NOMO-1 treated with dmso at 0.1 percent for 144 hours (cell line): Measurements from ENCODE around the gene PPP1R3G.
"Not testable (repeated sequence)": the region's sequence is repeated elsewhere in the genome, so short reads cannot be mapped to it uniquely, and the experiment has no call there.

Source experiments
- DNase-seq: peaks from one replicate; lab custom pipeline; 2025; ENCODE audit not compliant: unreplicated experiment; lab: John Stamatoyannopoulos, UW

PPP1R3G gene

DNA sequence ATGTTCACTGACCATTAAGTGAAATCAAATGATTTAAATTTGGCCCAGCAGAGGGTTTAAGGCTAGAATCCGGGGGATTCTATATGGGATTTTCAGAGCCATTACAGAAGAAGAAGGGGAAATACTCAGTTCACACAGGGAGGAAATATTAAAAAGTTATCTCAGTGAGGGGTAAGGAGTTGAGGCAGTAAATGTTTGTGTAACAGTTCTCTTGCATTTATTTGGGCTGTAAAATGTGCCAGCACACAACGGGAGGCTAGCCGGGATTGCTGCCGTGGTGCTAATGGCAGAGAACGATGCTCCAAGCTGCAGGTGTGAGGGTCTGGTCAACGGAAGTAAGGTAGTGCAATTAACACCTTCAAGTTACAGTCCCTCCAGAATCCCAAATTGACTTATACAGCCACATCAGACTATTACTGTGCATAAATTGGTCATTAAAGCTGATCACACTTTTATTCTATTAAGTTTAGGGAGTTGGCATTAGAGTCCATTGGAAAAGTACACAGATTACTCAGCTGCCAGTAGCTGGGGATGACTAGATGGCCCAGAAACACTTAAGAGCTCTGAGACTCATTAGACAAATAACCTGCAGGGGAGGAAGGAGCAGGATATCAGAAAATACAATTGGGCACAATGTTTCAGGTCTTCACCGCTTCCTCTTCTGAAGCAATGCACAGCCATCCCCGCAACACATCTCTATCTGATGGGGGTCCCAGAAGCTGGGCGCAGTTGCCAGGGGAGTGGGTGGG lies 31.3 kb downstream of the PPP1R3G start:
- DNase-seq, result no peak

DNA sequence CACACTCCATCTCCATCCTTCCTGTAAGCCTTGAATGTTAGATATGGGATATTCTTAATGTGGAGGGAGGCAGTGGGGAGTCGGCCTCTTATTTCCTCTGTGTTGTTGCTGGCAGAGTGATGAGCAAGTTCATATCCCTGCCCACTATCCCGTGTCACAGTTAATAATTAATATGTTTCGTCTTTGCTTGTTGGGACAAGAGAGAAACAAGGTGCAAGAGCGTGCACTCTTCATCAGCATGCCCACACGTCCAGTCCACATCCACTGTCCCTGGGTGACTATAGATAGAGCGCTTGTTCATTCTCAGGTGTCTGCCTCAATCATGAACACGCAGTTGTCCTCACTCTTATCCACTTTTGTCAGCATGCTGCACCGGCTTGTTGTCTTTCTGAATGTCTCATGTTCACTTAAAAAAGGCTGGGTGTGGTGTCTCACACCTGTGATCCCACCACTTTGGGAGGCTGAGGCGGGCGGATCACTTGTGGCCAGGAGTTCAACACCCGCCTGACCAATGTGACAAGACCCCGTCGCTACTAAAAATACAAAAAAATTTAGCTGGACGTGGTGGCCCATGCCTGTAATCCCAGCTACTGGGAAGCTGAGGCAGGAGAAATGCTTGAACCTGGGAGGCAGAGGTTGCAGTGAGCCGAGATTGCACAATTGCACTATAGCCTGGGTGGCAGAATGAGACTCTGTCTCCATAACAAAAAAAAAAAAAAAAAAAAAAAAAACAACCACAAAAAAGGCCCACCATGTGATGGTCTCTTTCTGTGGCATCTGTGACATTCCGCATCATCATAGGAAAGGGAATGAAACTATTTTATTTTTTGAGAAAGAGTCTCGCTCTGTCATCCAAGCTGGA lies 34.2 kb downstream of the PPP1R3G start:
- DNase-seq, result no peak

DNA sequence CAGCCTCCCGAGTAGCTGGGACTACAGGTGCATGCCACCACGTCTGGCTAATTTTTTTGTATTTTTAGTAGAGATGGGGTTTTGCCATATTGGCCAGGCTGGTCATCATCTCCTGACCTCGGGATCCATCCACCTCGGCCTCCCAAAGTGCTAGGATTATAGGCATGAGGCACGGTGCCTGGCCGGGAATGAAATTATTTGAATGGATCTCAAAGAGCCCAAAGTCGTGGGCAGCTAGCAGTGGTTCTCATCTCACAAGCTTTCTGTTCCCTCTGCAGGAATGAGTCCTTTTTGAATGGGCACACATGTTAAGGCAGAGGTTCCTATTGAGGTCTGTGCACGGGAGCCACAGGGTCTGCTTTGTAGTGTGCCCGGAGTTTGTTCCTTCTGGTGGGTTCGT lies 34.9 kb downstream of the PPP1R3G start:
- no peak for DNase-seq

DNA sequence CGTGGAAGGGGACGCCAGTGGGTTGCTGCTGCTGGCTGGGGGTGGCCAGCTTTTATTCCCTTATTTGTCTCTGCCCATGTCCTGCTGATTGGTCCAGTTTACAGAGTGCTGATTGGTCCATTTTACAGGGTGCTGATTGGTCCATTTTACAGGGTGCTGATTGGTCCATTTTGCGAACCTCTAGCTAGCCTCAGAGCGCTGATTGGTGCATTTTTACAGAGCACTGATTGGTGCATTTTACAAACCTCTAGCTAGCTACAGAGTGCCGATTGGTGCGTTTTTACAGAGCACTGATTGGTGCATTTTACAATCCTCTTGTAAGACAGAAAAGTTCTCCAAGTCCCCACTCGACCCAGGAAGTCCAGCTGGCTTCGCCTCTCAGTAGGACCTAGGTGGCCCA lies 35.4 kb downstream of the PPP1R3G start:
- not testable (repeated sequence) for DNase-seq

DNA sequence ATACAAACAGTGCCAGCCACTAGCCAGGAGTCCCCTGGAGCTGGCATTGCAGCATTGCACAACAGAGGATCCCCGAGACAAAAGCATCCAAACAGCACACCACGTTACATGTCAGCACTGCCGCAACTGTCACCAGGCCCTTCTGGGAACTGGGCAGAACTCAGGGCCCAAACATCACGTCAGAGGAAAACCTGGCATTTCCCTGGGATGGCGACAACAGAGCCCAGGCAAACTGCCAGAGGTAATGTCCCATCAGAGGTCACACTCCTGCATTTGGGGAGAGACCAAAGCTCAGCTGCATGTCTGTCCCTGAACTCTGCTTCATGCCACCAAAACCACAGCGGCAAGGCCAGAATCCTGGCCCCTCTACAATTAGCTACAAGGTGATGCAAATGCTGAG lies 36.3 kb downstream of the PPP1R3G start:
- no peak for DNase-seq

DNA sequence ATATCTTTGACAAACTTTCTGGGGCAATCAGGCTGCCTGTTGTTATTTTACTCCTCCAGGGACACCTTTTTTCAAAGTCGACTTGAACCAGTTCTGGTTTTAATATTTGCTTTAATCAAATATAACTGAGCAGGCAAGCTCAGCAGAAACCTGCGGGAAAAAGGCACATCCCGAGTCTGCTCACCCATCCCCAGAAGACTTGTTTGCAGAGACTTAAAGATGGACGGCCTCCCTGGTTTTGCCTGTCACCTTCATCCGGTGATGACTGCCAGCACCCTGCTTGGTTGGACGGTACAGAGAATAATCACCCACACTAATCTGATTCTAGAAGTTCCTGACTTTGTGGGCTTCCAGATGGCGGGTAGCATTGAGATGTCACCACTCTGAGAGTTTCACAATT lies 36.8 kb downstream of the PPP1R3G start:
- DNase-seq, result no peak

DNA sequence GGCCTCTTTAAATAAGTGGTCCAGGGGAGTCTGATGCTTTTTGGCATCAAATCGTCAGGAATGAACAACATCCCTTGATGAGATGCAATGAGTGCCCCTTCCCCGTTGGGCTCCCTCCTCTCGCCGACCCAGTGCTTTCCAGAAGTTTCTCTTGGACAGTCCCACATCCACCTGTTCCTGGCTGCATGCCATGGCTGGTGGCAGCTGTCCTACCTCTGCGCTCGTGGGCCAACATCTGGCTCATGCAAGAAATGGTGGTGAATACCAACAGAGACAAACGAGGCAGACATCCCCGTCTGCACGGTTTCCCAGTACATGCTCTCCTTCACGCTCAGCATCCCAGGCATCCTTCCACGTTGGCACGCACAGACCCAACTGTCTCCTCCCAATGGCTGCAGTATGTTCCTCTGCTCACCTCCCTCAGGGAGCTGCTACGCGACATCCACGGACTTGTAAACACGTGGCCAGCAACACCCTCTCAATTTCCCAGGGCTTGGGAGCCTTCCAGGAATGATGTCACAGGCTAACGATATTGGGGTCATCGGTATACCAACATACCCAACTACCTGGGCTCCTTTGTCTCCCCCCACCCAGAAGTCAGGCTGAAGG lies 37.5 kb downstream of the PPP1R3G start:
- no peak for DNase-seq

DNA sequence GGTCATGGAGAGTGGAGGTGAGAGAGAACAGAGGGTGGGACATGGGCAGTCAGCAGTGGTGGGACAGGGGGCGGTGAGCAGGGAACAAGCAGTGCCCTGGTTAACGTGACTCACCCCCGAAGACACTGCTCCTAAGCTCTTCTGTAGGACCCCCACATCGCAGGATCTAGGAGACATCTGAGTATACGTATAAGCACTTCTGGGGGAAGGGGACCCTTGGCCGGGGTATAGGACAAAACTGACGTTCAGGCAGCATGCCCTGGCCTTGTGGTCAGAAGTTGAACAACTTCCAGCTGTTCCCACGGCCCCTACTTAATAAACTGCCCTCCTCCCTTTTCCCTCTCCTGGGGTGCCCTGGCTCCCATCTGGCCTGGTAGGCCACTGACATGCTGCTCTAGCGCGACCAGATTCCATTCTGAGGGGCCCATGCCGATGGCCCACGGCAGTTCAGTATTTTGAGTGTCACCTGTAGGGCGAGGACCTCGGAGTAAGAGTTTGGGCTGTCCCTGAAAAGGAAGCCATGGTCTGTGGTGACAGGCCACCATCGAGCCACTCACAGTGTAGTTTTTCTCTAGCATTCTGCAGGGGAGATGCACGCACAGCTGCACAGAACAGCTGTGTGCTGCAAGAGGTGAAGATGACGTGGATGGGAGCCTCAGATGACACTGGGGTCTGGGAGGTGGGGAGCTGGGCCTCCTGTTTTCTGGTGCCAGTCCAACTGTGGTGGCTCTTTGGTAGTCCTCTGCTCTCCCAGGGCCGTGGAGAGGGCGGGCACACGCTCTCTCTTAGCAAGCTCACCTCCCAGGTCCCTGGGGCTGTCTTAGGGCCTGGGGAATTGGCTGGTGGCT lies 38.4 kb downstream of the PPP1R3G start:
- no peak for DNase-seq

DNA sequence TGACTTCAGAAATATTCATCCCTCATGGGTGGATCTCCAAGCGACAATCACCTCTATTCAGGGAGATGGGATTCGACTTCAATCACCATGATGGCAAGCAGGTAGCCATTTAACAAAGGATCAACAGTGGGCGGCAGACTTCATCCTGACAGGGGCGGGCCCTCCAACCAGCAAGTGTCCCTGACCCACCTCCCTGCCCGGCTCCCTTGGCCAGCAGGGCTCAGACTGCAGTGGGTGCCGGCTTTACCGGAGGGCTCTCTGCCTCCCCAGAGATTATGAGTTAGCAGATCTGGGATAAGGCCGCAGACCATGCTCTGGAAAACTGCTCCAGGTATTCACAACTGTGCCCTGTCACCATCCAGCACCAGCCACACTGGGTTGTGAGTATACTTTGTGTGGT lies 39.4 kb downstream of the PPP1R3G start:
- DNase-seq, result no peak

DNA sequence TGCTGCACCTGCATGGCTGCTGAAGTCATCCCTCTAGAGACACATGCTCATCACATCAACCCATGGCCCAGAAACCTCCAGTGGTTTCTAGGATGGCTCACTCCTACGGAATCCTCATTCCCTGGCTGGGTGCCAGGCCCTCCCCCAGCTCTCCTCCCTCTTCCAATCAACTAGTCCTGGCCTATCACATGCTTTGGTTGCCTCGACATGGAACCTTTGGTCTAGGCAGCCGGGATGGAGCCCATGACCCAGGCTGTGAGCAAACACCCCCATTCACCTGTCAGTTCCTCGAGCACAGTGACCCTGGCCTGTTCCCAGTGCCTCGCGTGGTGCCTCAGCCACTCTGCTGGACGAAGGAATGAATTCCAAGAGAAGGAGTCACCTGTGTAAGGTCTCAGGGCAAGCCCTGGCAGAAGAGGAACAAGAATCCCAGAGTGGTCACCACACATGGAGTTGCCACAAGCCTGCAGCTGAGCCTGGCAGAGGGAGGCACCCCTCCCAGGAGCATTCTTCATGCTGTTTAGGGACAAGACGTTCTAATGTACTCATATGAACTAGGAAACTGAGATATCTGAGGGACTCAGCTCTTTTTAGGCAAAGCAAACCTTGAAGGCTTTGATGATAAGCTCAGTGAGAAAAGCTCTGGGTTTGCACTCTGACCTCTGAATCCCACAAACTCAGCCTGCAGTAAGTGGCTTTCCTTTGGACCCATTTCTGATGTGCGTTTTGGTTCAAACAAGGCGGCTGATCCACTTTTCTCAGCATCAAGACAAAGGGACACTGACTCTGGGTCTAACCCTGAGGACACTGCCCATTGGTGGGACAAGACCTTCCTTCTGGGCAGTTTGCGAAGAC lies 40.2 kb downstream of the PPP1R3G start:
- no peak for DNase-seq

DNA sequence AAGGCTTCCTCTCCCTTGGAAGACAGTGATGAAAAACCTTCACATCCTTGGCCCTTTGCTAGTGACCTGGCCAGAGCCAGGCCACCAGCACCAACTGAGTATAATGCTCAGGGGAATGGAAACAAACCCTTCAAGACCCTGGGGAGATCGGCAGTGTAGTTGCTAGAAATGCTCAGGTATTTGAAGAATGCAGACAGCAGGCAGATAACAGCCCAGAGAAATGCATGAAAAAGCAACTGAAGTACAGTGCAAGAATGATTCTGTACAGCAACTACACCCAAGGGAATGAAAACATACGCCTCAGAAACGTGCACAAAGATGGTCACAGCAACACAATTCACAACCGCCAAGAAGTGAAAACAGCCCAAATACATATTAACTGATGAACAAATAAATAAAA lies 41.1 kb downstream of the PPP1R3G start:
- DNase-seq, result no peak

DNA sequence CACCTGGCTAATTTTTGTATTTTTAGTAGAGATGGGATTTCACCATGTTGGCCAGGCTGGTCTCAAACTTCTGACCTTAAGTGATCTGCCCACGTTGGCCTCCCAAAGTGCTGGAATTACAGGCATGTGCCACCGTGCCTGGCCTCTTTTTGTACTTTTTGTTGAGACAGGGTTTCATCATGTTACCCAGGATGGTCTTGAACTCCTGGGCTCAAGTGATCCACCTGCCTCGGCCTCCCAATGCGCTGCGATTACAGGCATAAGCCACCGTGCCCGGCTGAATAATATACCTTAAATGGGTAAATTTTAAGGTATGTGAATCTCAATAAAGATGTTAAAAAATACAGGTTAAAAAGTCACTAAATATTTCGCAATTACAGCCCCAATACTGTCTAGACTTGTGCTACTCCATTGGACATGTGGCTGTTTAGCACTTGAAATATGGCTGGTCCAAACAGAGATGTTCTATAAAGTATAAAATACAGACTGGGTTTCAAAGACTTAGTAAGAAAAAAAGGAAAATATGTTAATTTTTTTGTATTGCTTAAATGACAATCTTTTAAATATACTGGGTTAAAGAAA lies 42.1 kb downstream of the PPP1R3G start:
- no peak for DNase-seq

DNA sequence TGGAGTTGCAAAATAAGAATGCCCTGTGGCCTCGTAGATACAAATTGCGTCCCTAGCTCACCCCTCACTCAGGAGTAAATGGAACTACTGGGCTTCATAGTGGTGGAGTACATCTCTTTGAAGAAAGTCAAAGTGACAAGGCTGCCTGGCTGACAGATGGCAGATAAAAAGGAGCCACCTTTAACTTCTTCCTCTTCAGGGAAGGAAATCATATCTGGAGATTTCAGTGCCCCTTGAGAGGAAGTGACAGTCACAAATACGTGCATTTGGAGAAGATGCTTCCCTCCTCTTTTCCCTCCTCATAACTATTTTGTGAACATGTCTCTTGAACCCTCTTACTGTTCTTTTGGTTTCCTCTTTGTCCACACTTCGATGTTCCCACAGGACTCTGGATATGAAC lies 43.2 kb downstream of the PPP1R3G start:
- no peak for DNase-seq

DNA sequence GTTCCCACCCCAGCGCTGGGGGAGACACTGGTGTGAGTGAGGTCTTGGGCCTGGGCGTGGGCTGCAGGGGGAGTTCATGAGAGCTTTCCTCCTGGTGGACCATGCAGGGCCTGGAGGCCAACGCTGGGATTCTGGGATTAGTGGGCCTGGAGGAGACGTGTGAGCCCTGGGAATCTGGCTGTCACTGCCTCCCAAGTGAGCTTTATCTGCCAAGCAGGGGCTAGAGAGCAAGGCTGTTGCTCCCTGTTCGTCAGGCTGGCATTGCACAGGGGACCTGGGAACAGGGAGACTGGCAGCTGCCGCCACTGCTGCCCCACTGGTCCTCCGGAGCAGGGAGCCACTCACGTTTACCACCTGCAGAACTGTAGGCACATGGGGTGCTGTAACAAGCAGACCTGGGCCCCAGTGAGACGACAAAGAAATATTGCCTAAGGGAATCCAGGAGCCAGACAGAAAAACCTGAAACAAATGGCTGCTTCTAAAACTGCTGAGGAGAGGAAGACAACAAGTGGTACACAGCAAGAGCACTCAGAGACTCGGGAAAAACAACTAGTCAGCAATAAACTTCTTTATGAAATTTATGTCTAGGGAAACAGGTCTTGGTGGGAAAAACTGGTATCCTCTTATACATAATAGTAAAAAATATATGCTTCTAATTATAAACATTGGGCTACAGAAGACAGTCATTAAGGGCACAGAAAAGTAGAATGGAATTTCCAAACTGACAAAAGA lies 45.2 kb downstream of the PPP1R3G start:
- DNase-seq, result no peak

DNA sequence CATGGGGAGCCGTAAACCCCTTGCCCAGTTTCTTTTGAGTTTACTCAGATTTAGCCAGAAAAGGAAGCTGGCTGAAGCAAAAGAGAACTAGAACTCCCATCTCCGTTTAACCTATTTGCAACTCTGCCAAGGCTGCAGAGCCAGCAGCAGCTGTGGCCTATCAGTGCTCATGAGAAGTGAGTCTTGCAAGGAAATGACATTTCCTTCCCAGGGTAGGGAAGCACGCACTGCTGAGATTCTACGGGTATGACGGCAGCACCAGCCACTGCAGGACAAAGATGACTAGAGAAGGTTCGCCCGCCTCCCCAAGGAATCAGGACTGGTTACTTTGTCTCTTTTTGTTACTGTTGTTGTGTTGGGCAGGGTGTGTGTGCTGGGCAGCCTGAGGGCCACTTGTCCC lies 47.6 kb downstream of the PPP1R3G start:
- DNase-seq, result peak; percentile 35

DNA sequence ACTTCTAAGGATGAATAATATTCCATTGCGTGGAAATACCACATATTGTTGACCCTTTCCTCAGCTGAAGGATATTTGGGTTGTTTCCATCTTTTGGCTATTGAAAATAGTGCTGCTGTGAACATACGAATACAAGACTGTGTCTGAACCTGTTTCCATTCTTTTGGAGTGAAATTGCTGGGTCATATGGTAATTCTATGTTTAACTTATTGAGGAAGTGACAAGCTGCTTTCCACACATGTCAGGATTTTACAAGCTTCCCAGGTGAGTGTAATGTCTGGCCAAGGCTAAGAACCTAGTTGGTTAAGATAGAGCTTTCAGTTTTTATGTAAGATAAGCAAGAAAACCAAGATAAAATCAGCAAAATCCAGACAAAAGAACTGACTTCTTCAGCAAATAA lies 48.8 kb downstream of the PPP1R3G start:
- no peak for DNase-seq

DNA sequence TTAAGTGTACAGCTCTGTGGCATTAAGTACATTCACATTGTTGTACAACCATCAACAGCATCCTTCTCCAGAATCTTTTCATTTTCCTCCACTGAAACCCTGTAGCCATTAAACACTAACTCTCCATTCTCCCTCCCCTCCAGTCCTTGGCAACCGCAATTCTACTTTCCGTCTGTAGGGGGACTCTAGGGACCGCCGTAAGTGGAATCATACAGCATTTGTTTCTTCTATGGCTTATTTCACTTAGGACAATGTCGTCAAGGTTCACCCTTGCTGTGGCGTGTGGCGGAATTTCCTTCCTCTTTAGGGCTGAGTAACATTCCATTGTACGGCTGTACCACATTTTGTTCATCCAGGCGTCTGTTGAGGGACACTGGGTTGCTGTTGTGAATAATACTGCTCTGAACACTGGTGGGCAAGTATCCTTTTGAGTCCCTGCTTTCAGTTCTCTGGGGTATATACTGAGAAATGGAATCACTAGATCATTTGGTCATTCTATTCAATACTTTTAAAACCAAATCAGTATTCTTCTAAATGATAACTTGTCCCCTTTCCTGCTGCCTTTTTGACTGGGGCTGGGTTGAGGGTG lies 50.7 kb downstream of the PPP1R3G start:
- DNase-seq, result peak; percentile 39

DNA sequence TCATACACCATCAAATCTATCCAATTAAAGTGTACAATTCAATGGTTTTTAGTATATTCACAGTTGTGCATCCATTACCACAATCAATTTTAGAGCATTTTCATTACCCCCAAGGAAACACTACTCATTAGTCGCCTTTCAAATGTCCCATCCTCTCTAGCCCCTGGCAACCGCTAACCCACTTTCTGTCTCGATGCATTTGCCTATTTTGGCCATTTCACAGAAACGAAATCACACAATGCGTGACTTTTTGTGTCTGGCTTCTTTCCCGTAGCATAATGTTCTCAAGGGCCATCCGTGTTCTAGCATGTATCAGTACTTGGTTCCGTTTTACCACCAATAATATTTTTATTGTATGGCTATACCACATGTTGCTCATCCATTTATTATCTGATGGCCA lies 51.7 kb downstream of the PPP1R3G start:
- DNase-seq, result no peak
